ENCODE measurements around the gene GPI. TPM values are rescaled to one million over a fixed set of nuclear protein-coding genes. Genes with fewer than 3 reads are reported as not detected.

The GPI gene
- total and polyA plus RNA-seq, 2 donors: 78.2 to 90.1 TPM

DNA sequence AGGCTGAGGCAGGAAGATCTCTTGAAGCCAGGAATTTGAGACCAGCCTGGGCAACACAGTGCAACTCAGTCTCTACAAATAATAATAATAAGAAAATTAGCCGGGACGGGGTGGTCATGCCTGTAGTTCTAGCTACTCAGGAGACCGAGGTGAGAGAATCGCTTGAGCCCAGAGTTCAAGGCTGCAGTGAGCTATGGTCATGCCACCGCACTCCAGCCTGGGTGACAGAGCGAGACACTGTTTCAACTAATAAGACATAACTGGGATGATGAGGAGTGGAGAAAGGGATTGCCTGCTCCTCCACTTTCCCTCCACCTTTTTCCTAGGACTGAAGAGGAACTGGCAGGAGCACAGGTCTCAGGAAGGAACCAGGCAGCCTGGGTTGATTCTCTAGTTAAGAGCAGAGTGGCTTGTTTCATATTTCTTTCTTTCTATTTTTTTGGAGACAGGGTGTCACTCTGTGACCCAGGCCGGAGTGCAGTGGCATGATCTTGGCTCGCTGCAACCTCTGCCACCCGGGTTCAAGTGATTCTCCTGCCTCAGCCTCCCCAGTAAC, 4.6 kb upstream of the GPI start:
- Histone ChIP-seq H3K4me3 (ENCODE audit: low read length in 2 of 2) (no peak overlapping the region), H3K9me3 (ENCODE audit: control insufficient read depth in 2 of 2, insufficient read depth in 1 of 2, low read length in 1 of 2) (peaks cover 0 to 3% of the 10 kb centered on the region in 2 donors), H3K27ac (ENCODE audit: low read depth in 1 of 2, low read length in 1 of 2) (no peak overlapping the region), H3K36me3 (ENCODE audit: control insufficient read depth in 2 of 2, insufficient read depth in 2 of 2, low read length in 1 of 2) (peaks cover under 1 to 4% of the 10 kb centered on the region in 2 donors), H3K4me1 (ENCODE audit: control insufficient read depth in 2 of 2, insufficient read depth in 2 of 2, low read length in 2 of 2) (peaks cover 17 to 23% of the 10 kb centered on the region in 2 donors), H3K27me3 (ENCODE audit: control insufficient read depth in 2 of 2, insufficient read depth in 1 of 2, low read length in 1 of 2) (no peaks in the 10 kb centered on the region)
- 98% methylated on average over 9 of the region's 9 CpGs for WGBS
- DNase-seq (ENCODE audit: low read depth in 6 of 9, low spot score in 9 of 9): no peak

DNA sequence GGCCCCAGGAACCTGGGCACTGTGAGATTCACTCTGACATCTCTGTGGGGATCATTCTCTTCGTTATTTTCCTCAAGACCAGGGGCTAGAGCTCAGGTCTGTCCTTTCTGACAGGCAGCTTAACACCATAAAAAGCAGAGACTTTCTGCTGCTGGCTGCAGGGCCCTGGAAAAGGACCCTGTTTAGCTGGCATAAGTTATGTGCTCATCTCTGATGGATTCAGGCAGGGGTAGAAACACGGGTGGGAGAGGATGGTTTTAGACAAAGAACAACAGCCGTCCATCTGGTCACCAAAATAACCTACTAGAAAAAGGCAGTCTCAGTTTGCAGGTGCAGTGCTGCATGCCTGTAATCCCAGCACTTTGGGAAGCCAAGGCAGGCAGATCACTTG, 2.3 kb upstream of the GPI start:
- H3K36me3 ChIP-seq (ENCODE audit: control insufficient read depth in 2 of 2, insufficient read depth in 2 of 2, low read length in 1 of 2): peaks cover 9 to 11% of the 10 kb centered on the region in 2 donors
- no peak overlapping the region for H3K27ac ChIP-seq (ENCODE audit: low read depth in 1 of 2, low read length in 1 of 2)
- WGBS: 89% methylated on average over 3 of the region's 3 CpGs
- peaks cover 24 to 38% of the 10 kb centered on the region in 2 donors for H3K4me1 ChIP-seq (ENCODE audit: control insufficient read depth in 2 of 2, insufficient read depth in 2 of 2, low read length in 2 of 2)
- no peaks in the 10 kb centered on the region for H3K27me3 ChIP-seq (ENCODE audit: control insufficient read depth in 2 of 2, insufficient read depth in 1 of 2, low read length in 1 of 2)
- no peak overlapping the region for H3K4me3 ChIP-seq (ENCODE audit: low read length in 2 of 2)
- no peak for DNase-seq (ENCODE audit: low read depth in 6 of 9, low spot score in 9 of 9)
- H3K9me3 ChIP-seq (ENCODE audit: control insufficient read depth in 2 of 2, insufficient read depth in 1 of 2, low read length in 1 of 2): peaks cover 0 to 3% of the 10 kb centered on the region in 2 donors

DNA sequence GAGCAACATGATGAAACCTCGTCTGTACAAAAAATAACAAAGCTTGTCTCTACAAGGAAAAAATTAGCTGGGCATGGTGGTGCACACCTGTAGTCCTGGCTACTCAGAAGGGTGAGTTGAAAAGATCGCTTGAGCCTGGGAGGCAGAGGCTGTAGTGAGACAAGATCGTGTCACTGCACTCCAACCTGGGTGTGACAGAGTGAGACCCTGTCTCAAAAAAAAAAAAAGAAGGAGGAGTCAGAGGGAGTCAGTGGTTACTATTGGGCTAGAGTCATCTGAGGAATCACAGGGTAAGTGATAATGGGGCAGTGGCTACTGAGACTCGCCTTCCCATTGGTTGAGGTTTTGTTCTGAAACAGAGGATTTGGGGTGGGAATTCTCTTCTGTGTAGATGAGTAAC, 1.9 kb upstream of the GPI start:
- no peak for DNase-seq (ENCODE audit: low read depth in 6 of 9, low spot score in 9 of 9)
- 95% methylated on average over 4 of the region's 4 CpGs for WGBS
- Histone ChIP-seq H3K27me3 (ENCODE audit: control insufficient read depth in 2 of 2, insufficient read depth in 1 of 2, low read length in 1 of 2) (no peaks in the 10 kb centered on the region), H3K36me3 (ENCODE audit: control insufficient read depth in 2 of 2, insufficient read depth in 2 of 2, low read length in 1 of 2) (peaks cover 13% of the 10 kb centered on the region in 2 donors), H3K4me3 (ENCODE audit: low read length in 2 of 2) (no peak overlapping the region), H3K27ac (ENCODE audit: low read depth in 1 of 2, low read length in 1 of 2) (no peak overlapping the region), H3K4me1 (ENCODE audit: control insufficient read depth in 2 of 2, insufficient read depth in 2 of 2, low read length in 2 of 2) (peaks cover 24 to 38% of the 10 kb centered on the region in 2 donors), H3K9me3 (ENCODE audit: control insufficient read depth in 2 of 2, insufficient read depth in 1 of 2, low read length in 1 of 2) (peaks cover 0 to 3% of the 10 kb centered on the region in 2 donors)

DNA sequence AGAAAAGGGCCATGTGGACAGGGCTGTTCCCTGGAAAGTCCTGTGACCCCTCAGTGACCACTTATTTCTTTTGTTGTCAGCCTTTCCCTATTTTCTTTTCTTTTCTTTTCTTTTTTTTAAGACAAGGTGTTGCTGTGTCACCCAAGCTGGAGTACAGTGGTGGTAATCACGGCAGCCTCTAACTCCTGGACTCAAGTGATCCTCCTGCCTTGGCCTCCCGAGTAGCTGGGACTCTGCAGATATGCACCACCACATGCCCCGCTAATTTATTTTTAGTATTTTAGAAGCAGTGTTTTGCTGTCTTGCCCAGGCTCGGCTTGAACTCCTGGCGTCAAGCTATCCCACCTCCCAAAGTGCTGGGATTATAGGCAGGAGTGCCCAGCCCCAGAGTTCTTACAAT, 1.1 kb upstream of the GPI start:
- no peaks in the 10 kb centered on the region for H3K27me3 ChIP-seq (ENCODE audit: control insufficient read depth in 2 of 2, insufficient read depth in 1 of 2, low read length in 1 of 2)
- 97% methylated on average over 5 of the region's 5 CpGs for WGBS
- H3K9me3 ChIP-seq (ENCODE audit: control insufficient read depth in 2 of 2, insufficient read depth in 1 of 2, low read length in 1 of 2): peaks cover 0 to 3% of the 10 kb centered on the region in 2 donors
- peaks cover 16 to 30% of the 10 kb centered on the region in 2 donors for H3K4me1 ChIP-seq (ENCODE audit: control insufficient read depth in 2 of 2, insufficient read depth in 2 of 2, low read length in 2 of 2)
- H3K4me3 ChIP-seq (ENCODE audit: low read length in 2 of 2): no peak overlapping the region
- no peak overlapping the region for H3K27ac ChIP-seq (ENCODE audit: low read depth in 1 of 2, low read length in 1 of 2)
- peaks cover 19 to 21% of the 10 kb centered on the region in 2 donors for H3K36me3 ChIP-seq (ENCODE audit: control insufficient read depth in 2 of 2, insufficient read depth in 2 of 2, low read length in 1 of 2)
- DNase-seq (ENCODE audit: low read depth in 6 of 9, low spot score in 9 of 9): no peak

DNA sequence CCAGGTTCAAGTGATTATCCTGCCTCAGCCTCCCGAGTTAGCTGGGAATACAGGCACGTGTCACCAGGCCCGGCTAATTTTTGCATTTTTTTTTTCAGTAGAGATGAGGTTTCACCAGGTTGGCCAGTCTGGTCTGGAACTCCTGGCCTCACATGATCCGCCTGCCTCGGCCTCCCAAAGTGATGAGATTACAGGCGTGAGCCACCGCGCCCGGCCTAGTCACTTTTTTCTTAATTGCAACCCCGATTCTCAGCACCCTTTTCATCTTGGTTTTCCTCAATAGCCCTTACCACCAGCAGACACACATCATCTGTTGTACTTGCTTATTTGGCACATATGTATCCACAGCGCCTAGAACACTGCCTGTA, 550 bp upstream of the GPI start:
- Histone ChIP-seq H3K4me1 (ENCODE audit: control insufficient read depth in 2 of 2, insufficient read depth in 2 of 2, low read length in 2 of 2) (peaks cover 14 to 27% of the 10 kb centered on the region in 2 donors), H3K36me3 (ENCODE audit: control insufficient read depth in 2 of 2, insufficient read depth in 2 of 2, low read length in 1 of 2) (peaks cover 21 to 26% of the 10 kb centered on the region in 2 donors), H3K27me3 (ENCODE audit: control insufficient read depth in 2 of 2, insufficient read depth in 1 of 2, low read length in 1 of 2) (no peaks in the 10 kb centered on the region), H3K4me3 (ENCODE audit: low read length in 2 of 2) (peak overlapping the region; percentile 64 to 72), H3K9me3 (ENCODE audit: control insufficient read depth in 2 of 2, insufficient read depth in 1 of 2, low read length in 1 of 2) (peaks cover 0 to 3% of the 10 kb centered on the region in 2 donors), H3K27ac (ENCODE audit: low read depth in 1 of 2, low read length in 1 of 2) (no peak overlapping the region)
- DNase-seq (ENCODE audit: low read depth in 6 of 9, low spot score in 9 of 9): no peak
- WGBS: 82% methylated on average over 11 of the region's 11 CpGs

DNA sequence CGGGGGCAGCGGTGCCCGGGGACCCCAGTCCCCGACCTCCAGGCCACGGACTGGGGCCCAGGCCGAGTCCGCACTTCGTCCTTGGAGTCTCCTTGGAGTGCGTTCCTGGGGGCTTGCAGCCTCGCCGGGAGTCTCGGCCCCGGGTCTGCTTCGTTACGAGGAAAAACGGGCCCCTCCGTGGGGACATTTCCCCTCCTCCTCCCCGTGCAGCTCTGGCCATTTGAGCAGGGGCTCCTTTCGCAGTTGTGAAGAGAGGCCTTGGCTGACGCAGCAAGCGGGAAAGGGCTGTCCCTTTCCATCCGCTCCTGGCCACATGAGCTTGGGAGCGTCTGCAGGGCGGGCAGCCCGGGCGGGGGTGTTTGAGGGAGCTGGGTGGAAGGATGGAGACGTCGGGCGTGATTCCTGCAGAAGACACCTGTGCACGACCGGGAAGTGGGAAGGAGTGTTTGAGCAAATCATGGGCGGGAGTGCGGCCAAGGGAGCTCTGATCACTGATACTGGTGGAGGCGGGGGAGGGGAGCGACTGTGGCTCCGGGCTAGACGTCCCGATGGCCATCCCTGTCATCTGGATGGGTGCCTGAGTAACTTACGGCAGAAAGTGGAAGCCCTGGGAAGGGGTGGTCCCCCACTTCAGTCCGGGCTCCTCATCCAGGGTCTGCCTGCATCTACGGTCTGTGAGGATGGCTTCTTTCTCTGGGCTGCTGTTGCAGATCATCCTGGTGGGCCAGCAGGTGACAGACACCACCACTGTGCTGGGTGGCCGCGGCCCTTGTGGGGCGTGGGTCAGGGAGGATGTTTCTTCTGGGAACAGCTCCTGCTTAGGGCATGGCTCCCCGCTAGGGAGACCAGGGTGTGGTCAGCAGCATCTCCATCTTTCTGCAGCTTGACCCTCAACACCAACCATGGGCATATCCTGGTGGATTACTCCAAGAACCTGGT, 736 bp downstream of the GPI start:
- Histone ChIP-seq H3K4me3 (ENCODE audit: low read length in 2 of 2) (peak overlapping the region; percentile 64 to 72), H3K27ac (ENCODE audit: low read depth in 1 of 2, low read length in 1 of 2) (no peak overlapping the region), H3K9me3 (ENCODE audit: control insufficient read depth in 2 of 2, insufficient read depth in 1 of 2, low read length in 1 of 2) (peaks cover 0 to 3% of the 10 kb centered on the region in 2 donors), H3K27me3 (ENCODE audit: control insufficient read depth in 2 of 2, insufficient read depth in 1 of 2, low read length in 1 of 2) (no peaks in the 10 kb centered on the region), H3K4me1 (ENCODE audit: control insufficient read depth in 2 of 2, insufficient read depth in 2 of 2, low read length in 2 of 2) (peaks cover 12 to 22% of the 10 kb centered on the region in 2 donors), H3K36me3 (ENCODE audit: control insufficient read depth in 2 of 2, insufficient read depth in 2 of 2, low read length in 1 of 2) (peaks cover 29 to 31% of the 10 kb centered on the region in 2 donors)
- DNase-seq (ENCODE audit: low read depth in 6 of 9, low spot score in 9 of 9): peak in 1 of 9 donors; percentile 33
- 16% methylated on average over 45 of the region's 45 CpGs for WGBS

DNA sequence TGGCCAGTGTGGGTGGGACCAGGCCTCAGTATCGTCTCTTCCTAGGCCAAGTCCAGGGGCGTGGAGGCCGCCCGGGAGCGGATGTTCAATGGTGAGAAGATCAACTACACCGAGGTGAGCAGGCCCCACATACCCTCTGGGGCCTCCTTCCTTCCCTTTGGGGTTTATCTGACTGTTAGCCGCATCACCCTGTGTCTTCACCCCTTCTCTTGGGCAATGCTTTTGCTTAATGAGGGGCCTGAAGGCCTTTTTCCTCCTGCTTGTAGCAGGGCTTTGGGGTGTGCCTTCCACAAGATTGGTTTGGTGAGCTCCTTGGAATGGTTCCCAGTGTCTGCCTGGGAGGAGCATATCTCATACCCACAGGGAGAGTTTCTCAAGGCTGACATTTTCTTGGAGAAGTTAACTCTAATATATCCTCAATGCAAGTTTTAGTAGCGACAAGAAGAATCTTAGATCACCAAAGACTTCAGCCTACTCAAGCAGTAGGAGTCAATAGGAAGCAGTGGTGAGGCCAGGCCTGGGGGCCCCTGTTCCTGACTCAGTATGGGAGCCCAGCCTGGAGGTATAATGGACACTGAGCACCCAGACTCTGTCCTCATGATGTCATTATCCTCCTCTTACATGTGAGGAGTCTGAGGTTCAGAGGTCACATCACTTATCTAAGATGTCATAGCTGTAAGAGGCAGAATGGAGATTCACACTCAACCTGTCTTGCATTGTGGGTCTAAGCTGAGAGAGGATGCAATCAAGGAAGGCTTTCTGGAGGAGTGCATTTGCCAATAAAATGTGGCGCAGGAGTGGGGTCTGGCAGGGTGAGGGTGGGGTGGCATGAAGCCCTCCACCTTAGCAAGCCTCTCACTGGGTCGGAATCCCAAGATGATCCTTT, 2.0 kb downstream of the GPI start:
- no peaks in the 10 kb centered on the region for H3K27me3 ChIP-seq (ENCODE audit: control insufficient read depth in 2 of 2, insufficient read depth in 1 of 2, low read length in 1 of 2)
- no peak overlapping the region for H3K27ac ChIP-seq (ENCODE audit: low read depth in 1 of 2, low read length in 1 of 2)
- no peak overlapping the region for H3K4me3 ChIP-seq (ENCODE audit: low read length in 2 of 2)
- H3K4me1 ChIP-seq (ENCODE audit: control insufficient read depth in 2 of 2, insufficient read depth in 2 of 2, low read length in 2 of 2): peaks cover 12 to 22% of the 10 kb centered on the region in 2 donors
- no peak for DNase-seq (ENCODE audit: low read depth in 6 of 9, low spot score in 9 of 9)
- H3K9me3 ChIP-seq (ENCODE audit: control insufficient read depth in 2 of 2, insufficient read depth in 1 of 2, low read length in 1 of 2): peaks cover 0 to 3% of the 10 kb centered on the region in 2 donors
- peaks cover 31 to 33% of the 10 kb centered on the region in 2 donors for H3K36me3 ChIP-seq (ENCODE audit: control insufficient read depth in 2 of 2, insufficient read depth in 2 of 2, low read length in 1 of 2)
- WGBS: 90% methylated on average over 10 of the region's 10 CpGs

DNA sequence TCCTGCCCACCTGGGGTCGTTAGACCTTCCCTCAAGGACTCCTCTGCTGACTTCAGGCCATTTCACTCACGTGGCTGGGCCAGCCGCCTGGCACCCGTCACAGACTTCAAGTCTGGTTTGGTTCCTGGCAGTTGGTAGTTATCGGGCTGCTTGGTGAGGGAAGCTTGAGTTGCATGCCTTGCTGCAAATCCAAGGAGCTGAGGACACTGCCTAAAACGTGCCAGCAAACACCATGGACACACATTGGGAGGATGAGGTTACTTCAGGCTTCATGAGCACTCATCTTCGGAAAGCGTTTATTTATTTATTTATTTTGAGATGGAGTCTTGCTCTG, 2.6 kb downstream of the GPI start:
- Histone ChIP-seq H3K36me3 (ENCODE audit: control insufficient read depth in 2 of 2, insufficient read depth in 2 of 2, low read length in 1 of 2) (peaks cover 31 to 33% of the 10 kb centered on the region in 2 donors), H3K4me1 (ENCODE audit: control insufficient read depth in 2 of 2, insufficient read depth in 2 of 2, low read length in 2 of 2) (peaks cover 12 to 22% of the 10 kb centered on the region in 2 donors), H3K9me3 (ENCODE audit: control insufficient read depth in 2 of 2, insufficient read depth in 1 of 2, low read length in 1 of 2) (peaks cover 0 to 3% of the 10 kb centered on the region in 2 donors), H3K4me3 (ENCODE audit: low read length in 2 of 2) (no peak overlapping the region), H3K27me3 (ENCODE audit: control insufficient read depth in 2 of 2, insufficient read depth in 1 of 2, low read length in 1 of 2) (no peaks in the 10 kb centered on the region), H3K27ac (ENCODE audit: low read depth in 1 of 2, low read length in 1 of 2) (no peak overlapping the region)
- no peak for DNase-seq (ENCODE audit: low read depth in 6 of 9, low spot score in 9 of 9)
- WGBS: 96% methylated on average over 8 of the region's 8 CpGs
